Measurements from ENCODE around the gene NTF4.

DNA sequence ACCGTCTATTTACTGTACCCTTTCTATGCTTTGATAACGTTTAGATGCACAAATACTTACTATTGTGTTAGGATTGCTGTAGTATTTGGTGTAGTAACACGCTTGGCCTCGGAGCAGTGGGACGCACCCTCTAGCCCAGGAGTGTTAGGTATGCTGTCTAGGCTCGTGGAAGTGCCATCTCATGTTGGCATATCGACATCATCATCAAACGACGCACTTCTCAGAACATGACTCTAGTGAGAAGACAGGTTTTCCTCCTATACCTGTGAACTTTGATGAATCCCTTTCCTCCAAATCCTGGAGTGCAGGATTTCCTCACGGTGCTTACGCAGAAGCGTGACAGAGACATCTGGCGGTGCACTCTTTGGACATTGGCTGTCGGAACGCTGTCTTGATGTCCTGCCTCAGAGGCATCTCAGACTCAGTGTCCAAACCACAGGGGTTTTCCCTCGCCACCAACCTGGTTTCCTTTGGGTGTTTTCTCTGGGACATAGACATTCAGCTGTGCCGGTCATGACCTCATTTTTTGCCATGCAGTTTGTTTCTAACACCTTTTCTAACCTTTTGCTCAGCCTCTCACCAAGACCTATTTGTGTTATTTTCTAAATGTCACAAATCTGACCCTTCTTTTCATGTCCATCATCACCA is 26.9 kb upstream of the NTF4 start:
- TF ChIP-seq, protein P1, sequence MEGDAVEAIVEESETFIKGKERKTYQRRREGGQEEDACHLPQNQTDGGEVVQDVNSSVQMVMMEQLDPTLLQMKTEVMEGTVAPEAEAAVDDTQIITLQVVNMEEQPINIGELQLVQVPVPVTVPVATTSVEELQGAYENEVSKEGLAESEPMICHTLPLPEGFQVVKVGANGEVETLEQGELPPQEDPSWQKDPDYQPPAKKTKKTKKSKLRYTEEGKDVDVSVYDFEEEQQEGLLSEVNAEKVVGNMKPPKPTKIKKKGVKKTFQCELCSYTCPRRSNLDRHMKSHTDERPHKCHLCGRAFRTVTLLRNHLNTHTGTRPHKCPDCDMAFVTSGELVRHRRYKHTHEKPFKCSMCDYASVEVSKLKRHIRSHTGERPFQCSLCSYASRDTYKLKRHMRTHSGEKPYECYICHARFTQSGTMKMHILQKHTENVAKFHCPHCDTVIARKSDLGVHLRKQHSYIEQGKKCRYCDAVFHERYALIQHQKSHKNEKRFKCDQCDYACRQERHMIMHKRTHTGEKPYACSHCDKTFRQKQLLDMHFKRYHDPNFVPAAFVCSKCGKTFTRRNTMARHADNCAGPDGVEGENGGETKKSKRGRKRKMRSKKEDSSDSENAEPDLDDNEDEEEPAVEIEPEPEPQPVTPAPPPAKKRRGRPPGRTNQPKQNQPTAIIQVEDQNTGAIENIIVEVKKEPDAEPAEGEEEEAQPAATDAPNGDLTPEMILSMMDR (IDR thresholded peaks at IDR 0.05; ENCODE audit: insufficient read depth, low read depth, low read length): no peak
- no peak for TF ChIP-seq EZH2 (IDR thresholded peaks at IDR 0.05; ENCODE audit: insufficient read depth, low read length)

All from astrocyte (in vitro differentiated cells and primary cell).